Gastroesophageal sphincter (tissue), 3 donors: ENCODE data around the gene OTOA.
"Not testable (repeated sequence)": the region's sequence is repeated elsewhere in the genome, so short reads cannot be mapped to it uniquely, and the experiment has no call there.

Source experiments
- CTCF ChIP-seq, 4 experiments: fragments of 200-600 bp in 2 of 4; fragments of 450-650 bp in 2 of 4; sonication (generic) in 1 of 4; IDR thresholded peaks; one replicate each; pipeline ENCODE4 v1.5.1; 2017 to 2019; ENCODE audit warnings: antibody characterized with exemption in 4 of 4, mild to moderate bottlenecking in 2 of 4, moderate library complexity in 2 of 4
- POLR2A ChIP-seq, 2 donors: fragments of 450-650 bp; IDR thresholded peaks; one replicate each; pipeline ENCODE4 v1.6.1; 2017; ENCODE audit warnings: antibody characterized with exemption in 2 of 2, mild to moderate bottlenecking in 2 of 2, moderate library complexity in 1 of 2

DNA sequence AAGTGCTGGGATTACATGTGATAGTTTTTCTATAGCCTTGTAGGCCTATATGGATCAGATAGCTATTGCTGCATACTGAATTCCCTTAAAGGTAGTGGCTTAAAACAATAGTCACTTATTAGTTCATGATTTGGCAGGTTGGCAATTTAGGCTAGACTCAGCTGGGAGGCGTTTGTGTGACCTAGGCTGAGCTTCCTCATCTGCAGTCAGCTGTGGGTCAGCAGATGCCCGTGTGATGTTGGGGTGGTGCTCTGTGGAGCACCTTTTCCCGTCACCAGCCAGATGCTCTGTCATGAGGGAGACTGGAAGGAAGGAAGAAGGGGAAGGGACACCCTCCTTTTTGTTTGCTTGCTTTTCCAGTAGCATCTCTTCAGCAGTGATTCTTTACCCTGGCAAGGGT, 129.5 kb downstream of the OTOA start:
- not testable (repeated sequence) for TF ChIP-seq CTCF, POLR2A (IDR thresholded peaks at IDR 0.05)
